Measurements from ENCODE around the gene ANKRD35.
A peak's percentile ranks its signal among the peaks of the same experiment; 100 is the strongest.
"Not testable (repeated sequence)": the region's sequence is repeated elsewhere in the genome, so short reads cannot be mapped to it uniquely, and the experiment has no call there.

ANKRD35 gene

DNA sequence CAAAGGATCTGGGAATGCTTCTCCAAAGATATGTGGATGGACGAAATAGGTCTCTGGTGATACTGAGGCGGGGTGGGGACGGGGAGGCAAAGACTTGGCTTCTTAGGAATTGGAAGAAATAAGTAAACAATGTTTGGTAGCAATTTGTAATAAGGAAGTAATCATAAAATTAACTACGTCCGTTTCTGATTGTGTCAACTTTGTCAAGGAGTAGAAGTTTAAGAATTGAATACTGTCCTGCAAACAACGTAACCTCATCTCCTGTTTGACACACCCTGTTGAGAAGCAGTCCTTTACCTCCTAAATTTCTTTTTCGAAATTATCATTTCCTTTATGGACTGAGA, 61.2 kb downstream of the ANKRD35 start:
- DNase-seq (ENCODE audit: low read depth) = no peak
- TF ChIP-seq, protein P1, sequence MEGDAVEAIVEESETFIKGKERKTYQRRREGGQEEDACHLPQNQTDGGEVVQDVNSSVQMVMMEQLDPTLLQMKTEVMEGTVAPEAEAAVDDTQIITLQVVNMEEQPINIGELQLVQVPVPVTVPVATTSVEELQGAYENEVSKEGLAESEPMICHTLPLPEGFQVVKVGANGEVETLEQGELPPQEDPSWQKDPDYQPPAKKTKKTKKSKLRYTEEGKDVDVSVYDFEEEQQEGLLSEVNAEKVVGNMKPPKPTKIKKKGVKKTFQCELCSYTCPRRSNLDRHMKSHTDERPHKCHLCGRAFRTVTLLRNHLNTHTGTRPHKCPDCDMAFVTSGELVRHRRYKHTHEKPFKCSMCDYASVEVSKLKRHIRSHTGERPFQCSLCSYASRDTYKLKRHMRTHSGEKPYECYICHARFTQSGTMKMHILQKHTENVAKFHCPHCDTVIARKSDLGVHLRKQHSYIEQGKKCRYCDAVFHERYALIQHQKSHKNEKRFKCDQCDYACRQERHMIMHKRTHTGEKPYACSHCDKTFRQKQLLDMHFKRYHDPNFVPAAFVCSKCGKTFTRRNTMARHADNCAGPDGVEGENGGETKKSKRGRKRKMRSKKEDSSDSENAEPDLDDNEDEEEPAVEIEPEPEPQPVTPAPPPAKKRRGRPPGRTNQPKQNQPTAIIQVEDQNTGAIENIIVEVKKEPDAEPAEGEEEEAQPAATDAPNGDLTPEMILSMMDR (IDR thresholded peaks at IDR 0.05; ENCODE audit: low read depth, low read length, missing control alignments) = no peak
- peak overlapping the region; percentile 79 for H3K4me3 ChIP-seq (ENCODE audit: low read depth, low read length)

DNA sequence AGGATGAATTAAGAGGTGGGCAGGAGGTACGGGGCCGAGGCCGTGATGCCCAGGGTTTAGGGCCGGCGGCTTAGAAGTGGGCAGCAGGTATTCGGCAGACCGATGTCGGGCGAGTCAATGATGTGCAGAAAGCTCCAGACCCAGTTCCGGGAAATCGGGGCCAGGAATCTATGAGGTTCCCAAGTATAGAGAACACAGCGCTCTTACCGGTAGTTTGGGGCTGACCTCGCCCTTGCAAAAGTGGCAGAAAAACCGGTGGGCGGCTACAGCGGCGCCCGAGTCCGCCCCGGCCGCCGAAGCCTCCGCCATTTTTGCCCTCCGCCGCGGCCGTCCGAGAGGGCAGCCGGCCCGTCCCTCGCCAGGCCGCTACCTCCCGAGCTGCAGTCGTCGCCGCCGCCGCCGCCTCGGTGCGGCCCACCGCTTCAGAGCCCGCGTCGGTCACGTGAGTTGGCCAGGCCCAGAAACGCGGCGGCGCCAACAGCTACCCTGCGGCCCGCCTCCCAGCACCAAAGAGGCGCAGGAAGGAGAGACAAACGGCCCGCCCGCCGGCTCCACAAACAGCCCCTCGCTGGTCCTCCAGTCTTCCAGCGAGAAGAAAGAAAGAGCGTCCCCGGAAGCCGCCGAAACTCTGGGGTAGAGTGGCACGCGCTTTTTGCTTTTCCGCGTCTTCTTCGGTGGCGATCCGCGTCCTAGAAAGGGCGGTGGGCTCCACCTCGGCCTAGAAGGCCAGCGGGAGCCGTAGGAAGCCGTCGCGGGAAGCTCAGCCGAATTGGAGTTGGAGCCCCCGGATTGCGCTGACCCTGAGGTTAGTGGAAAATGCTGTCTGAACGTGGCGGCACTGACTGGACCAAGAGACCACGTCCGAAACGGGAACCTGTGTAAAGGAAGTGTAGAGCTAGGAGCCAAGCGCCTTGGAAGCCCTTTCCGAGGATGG, 61.8 kb downstream of the ANKRD35 start, which contains the start of the genes POLR3C and RNF115:
POLR3C (plus strand) TSS at position 636 of the 934 bp plus-strand sequence. CDS start 1,577 bp downstream, outside the sequence.
RNF115 (minus strand) TSS at position 531 of the 934 bp plus-strand sequence; CDS start at position 309, 222 bp downstream.
- TF ChIP-seq, protein P1 (IDR thresholded peaks at IDR 0.05; ENCODE audit: low read depth, low read length, missing control alignments) = no peak
- DNase-seq (ENCODE audit: low read depth) = peak; percentile 68
- peak within 1 kb of the TSS; percentile 79 for H3K4me3 ChIP-seq (ENCODE audit: low read depth, low read length)

DNA sequence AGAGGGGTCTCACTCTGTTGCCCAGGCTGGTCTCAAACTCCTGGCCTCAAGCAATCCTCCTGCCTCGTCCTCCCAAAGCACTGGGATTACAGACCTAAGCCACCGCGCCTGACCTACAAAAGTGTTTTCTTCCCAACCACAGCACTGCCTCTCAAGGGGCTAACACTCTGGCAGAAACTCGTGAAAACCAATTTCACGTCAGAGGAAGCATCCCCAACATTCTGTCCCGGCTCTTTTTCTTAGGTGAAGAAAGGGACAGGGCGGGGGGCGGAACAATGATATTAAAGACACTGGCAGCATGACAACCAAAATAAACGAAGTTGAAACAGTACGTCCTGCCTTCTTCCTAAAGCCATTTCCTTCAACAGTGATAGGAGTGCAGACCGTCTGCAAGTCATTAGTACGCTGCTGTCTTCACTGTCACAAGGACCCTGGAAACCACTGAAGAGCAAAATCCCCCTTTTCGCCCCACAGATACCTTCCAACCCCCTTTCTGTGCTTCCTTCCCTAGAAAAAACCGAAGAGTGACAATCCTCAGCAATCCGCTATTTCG, 62.8 kb downstream of the ANKRD35 start:
- not testable (repeated sequence) for DNase-seq (ENCODE audit: low read depth); H3K4me3 ChIP-seq (ENCODE audit: low read depth, low read length)

DNA sequence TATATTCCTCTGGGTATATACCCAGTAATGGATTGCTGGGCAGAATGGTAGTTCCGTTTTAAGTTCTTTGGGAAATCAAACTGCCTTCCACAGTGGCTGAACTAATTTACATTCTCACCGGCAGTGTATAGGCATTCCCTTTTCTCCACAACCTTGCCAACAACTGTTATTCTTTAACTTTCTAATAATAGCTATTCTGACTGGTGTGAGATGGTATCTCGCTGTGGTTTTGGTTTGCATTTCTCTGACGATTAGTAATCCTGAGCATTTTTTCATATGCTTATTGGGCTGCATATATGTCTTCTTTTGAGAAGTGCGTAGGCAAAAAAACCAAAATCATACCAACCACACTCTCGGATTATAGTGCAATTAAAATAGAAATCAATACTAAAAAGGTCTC, 67.6 kb downstream of the ANKRD35 start:
- H3K4me3 ChIP-seq (ENCODE audit: low read depth, low read length); DNase-seq (ENCODE audit: low read depth): not testable (repeated sequence)

Data from GM12864 (cell line).